HG03342 (cell line): Measurements from ENCODE around the gene CNPY4.
"Not testable (repeated sequence)": the region's sequence is repeated elsewhere in the genome, so short reads cannot be mapped to it uniquely, and the experiment has no call there.

Experiments used
- ATAC-seq: cut with Tn5 transposase; IDR thresholded peaks from one replicate; pipeline ENCODE4 v1.9.1; 2021; ENCODE audit warnings: mild to moderate bottlenecking, moderate library complexity; ENCODE audit not compliant: unreplicated experiment

CNPY4 gene

GRCh38 chr7:100118388-100119071 lies 904 bp upstream of the CNPY4 start:
- ATAC-seq: no peak

- peak; percentile 38 for ATAC-seq
Measured at GRCh38 chr7:100119970-100120732, 717 bp downstream of the CNPY4 start.

GRCh38 chr7:100120733-100121036 lies 1.3 kb downstream of the CNPY4 start:
- ATAC-seq: no peak

- ATAC-seq: no peak
Measured at GRCh38 chr7:100122067-100122466, 2.6 kb downstream of the CNPY4 start.

- ATAC-seq: no peak
Measured at GRCh38 chr7:100122568-100122967, 3.1 kb downstream of the CNPY4 start.

- no peak for ATAC-seq
Measured at GRCh38 chr7:100124301-100125230, 5.1 kb downstream of the CNPY4 start.

GRCh38 chr7:100126239-100126930 lies 7.0 kb downstream of the CNPY4 start:
- no peak for ATAC-seq

GRCh38 chr7:100126931-100127865 lies 7.8 kb downstream of the CNPY4 start, which contains the start of gene MBLAC1:
Gene MBLAC1, plus strand, starts transcription at chr7:100126967. Its CDS starts 429 bp downstream, at chr7:100127396.
- peak; percentile 50 for ATAC-seq

GRCh38 chr7:100127866-100128636 lies 8.6 kb downstream of the CNPY4 start:
- no peak for ATAC-seq

- ATAC-seq: no peak
Measured at GRCh38 chr7:100128637-100128963, 9.2 kb downstream of the CNPY4 start.

GRCh38 chr7:100130220-100130607 lies 10.8 kb downstream of the CNPY4 start:
- ATAC-seq: not testable (repeated sequence)

- ATAC-seq: no peak
Measured at GRCh38 chr7:100130608-100131453, 11.4 kb downstream of the CNPY4 start.

- ATAC-seq: no peak
Measured at GRCh38 chr7:100132126-100132525, 12.7 kb downstream of the CNPY4 start.

- peak; percentile 54 for ATAC-seq
Measured at GRCh38 chr7:100132697-100133151, 13.3 kb downstream of the CNPY4 start.

GRCh38 chr7:100137851-100138760 lies 18.7 kb downstream of the CNPY4 start:
- no peak for ATAC-seq

- ATAC-seq: no peak
Measured at GRCh38 chr7:100141555-100141949, 22.1 kb downstream of the CNPY4 start.

GRCh38 chr7:100142461-100142860 lies 23.0 kb downstream of the CNPY4 start:
- no peak for ATAC-seq
